ENCODE results near the gene LNPEP. TPM values are rescaled to one million over a fixed set of nuclear protein-coding genes. Genes with fewer than 3 reads are reported as not detected.

LNPEP gene
- total RNA-seq, 1 donor from 2014 or later: 19.6 TPM

DNA sequence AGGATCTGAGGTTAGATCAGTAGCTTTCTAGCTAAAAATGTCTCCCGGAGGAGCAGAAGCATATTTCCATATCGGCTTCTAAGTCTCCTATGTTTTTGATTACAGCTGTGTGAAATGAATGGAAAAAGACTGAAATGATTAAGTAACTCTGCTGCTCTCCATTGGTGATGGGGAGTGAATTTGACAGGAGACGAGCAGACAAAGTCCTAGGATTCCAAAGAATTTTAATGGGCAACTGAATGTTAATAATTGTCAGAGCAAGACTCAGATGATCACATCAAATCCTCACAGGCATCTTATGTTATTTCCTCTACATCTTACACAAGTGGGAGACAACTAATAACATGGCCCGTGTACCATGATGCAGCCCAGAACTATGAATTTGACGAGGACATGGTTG, 139.8 kb downstream of the LNPEP start:
- Histone ChIP-seq H3K9me3 (ENCODE audit: low read depth) (no peaks in the 10 kb centered on the region), H3K27me3 (no peaks in the 10 kb centered on the region), H2AFZ (replicated peaks) (no peak overlapping the region), H4K20me1 (ENCODE audit: low read depth) (no peaks in the 10 kb centered on the region), H3K36me3 (no peaks in the 10 kb centered on the region), H3K4me2 (no peak overlapping the region), H3K4me1 (peaks cover 16% of the 10 kb centered on the region), H3K4me3 (no peak overlapping the region), H3K79me2 (ENCODE audit: low read depth) (no peaks in the 10 kb centered on the region), H3F3A (ENCODE audit: low read depth) (no peaks in the 10 kb centered on the region), H3K27ac (no peak overlapping the region), H3K9ac (no peak overlapping the region)
- no peaks in the 10 kb centered on the region for H3K36me3 Mint-ChIP-seq
- peaks cover 15% of the 10 kb centered on the region for H3K4me1 Mint-ChIP-seq
- no peak overlapping the region for H3K27ac Mint-ChIP-seq
- DNase-seq (ENCODE audit: low spot score): no peak
- peaks cover 3% of the 10 kb centered on the region for H3K27me3 Mint-ChIP-seq (ENCODE audit: insufficient read depth, low read depth)
- TF ChIP-seq EZH2 (IDR thresholded peaks at IDR 0.05) (no peak), CTCF (IDR thresholded peaks at IDR 0.05) (no peak), EZH2phosphoT487 (IDR thresholded peaks at IDR 0.05) (no peak)
- no peaks in the 10 kb centered on the region for H3K9me3 Mint-ChIP-seq
- no peak overlapping the region for H3K4me3 Mint-ChIP-seq

GRCh38 chr5:97076098-97076497, 140.2 kb downstream of the LNPEP start:
- no peak overlapping the region for H2AFZ ChIP-seq (replicated peaks)
- H3K27ac ChIP-seq: no peak overlapping the region
- H3K36me3 ChIP-seq: no peaks in the 10 kb centered on the region
- no peaks in the 10 kb centered on the region for H4K20me1 ChIP-seq (ENCODE audit: low read depth)
- Mint-ChIP-seq H3K27ac (no peak overlapping the region), H3K9me3 (no peaks in the 10 kb centered on the region), H3K36me3 (no peaks in the 10 kb centered on the region), H3K27me3 (ENCODE audit: insufficient read depth, low read depth) (peaks cover 2% of the 10 kb centered on the region), H3K4me1 (peaks cover 15% of the 10 kb centered on the region), H3K4me3 (no peak overlapping the region)
- TF ChIP-seq EZH2phosphoT487 (IDR thresholded peaks at IDR 0.05) (no peak), CTCF (IDR thresholded peaks at IDR 0.05) (no peak), EZH2 (IDR thresholded peaks at IDR 0.05) (no peak)
- H3K9ac ChIP-seq: no peak overlapping the region
- H3F3A ChIP-seq (ENCODE audit: low read depth): no peaks in the 10 kb centered on the region
- no peak overlapping the region for H3K4me2 ChIP-seq
- H3K27me3 ChIP-seq: no peaks in the 10 kb centered on the region
- H3K4me3 ChIP-seq: no peak overlapping the region
- H3K79me2 ChIP-seq (ENCODE audit: low read depth): no peaks in the 10 kb centered on the region
- no peak for DNase-seq (ENCODE audit: low spot score)
- no peaks in the 10 kb centered on the region for H3K9me3 ChIP-seq (ENCODE audit: low read depth)
- H3K4me1 ChIP-seq: peaks cover 16% of the 10 kb centered on the region

- Mint-ChIP-seq H3K9me3 (no peaks in the 10 kb centered on the region), H3K27ac (no peak overlapping the region), H3K4me1 (peaks cover 15% of the 10 kb centered on the region), H3K4me3 (no peak overlapping the region), H3K36me3 (no peaks in the 10 kb centered on the region), H3K27me3 (ENCODE audit: insufficient read depth, low read depth) (no peaks in the 10 kb centered on the region)
- Histone ChIP-seq H3K4me1 (peaks cover 16% of the 10 kb centered on the region), H3K4me2 (no peak overlapping the region), H4K20me1 (ENCODE audit: low read depth) (no peaks in the 10 kb centered on the region), H3K36me3 (no peaks in the 10 kb centered on the region), H3K9me3 (ENCODE audit: low read depth) (no peaks in the 10 kb centered on the region), H3K27me3 (no peaks in the 10 kb centered on the region), H2AFZ (replicated peaks) (no peak overlapping the region), H3F3A (ENCODE audit: low read depth) (no peaks in the 10 kb centered on the region), H3K27ac (no peak overlapping the region), H3K4me3 (no peak overlapping the region), H3K9ac (no peak overlapping the region), H3K79me2 (ENCODE audit: low read depth) (no peaks in the 10 kb centered on the region)
- TF ChIP-seq EZH2 (IDR thresholded peaks at IDR 0.05): no peak
- no peak for TF ChIP-seq EZH2phosphoT487 (IDR thresholded peaks at IDR 0.05)
- no peak for TF ChIP-seq CTCF (IDR thresholded peaks at IDR 0.05)
- no peak for DNase-seq (ENCODE audit: low spot score)
These were observed 141.4 kb downstream of the LNPEP start for GRCh38 chr5:97077246-97077645.

Data from neural progenitor cell (in vitro differentiated cells).